Measurements from ENCODE around the gene TRMT2A. TPM values are rescaled to one million over a fixed set of nuclear protein-coding genes. Genes with fewer than 3 reads are reported as not detected.

Gene TRMT2A
- total and polyA plus RNA-seq, 2 of the 8 experiments (the other 6 are each of a cell fraction or from before 2014, with no cell fraction given), result 44.9 to 50.3 TPM

GRCh38 chr22:20087319-20088262 is 29.4 kb downstream of the TRMT2A start:
- no peak overlapping the region for H2AFZ ChIP-seq (ENCODE audit: low read length)
- H3K4me3 ChIP-seq (ENCODE audit: extremely low read depth in 1 of 4, insufficient read depth in 2 of 4, low read depth in 3 of 4, low read length in 4 of 4), result no peak overlapping the region
- no peak for FAIRE-seq
- H4K5ac ChIP-seq (ENCODE audit: insufficient read length, low read depth, low read length), result no peak overlapping the region
- H4K8ac ChIP-seq (ENCODE audit: extremely low read depth, insufficient read depth, low read length), result peak overlapping the region; percentile 58; the same call in 1 of the 2 replicates
- H3K27ac ChIP-seq (ENCODE audit: low read depth, low read length), result no peak overlapping the region
- no peak overlapping the region for H2BK15ac ChIP-seq (ENCODE audit: low read length)
- H2BK120ac ChIP-seq (replicated peaks; ENCODE audit: low read depth, low read length), result no peak overlapping the region
- H2AK5ac ChIP-seq (ENCODE audit: low read depth, low read length), result no peak overlapping the region
- no peak overlapping the region for H3K4me2 ChIP-seq (ENCODE audit: insufficient read depth in 1 of 2, low read depth in 2 of 2, low read length in 2 of 2)
- peaks cover 35 to 59% of the 10 kb centered on the region in 2 experiments for H4K20me1 ChIP-seq (replicated peaks in 1 of 2; ENCODE audit: control insufficient read depth in 1 of 2, insufficient read depth in 2 of 2, low read length in 2 of 2)
- H3K36me3 ChIP-seq (ENCODE audit: control insufficient read depth in 2 of 4, insufficient read depth in 4 of 4, low read length in 3 of 4), result peaks cover 63 to 71% (median 66%) of the 10 kb centered on the region in 4 experiments
- H2BK12ac ChIP-seq (ENCODE audit: low read depth, low read length), result no peak overlapping the region
- no peak overlapping the region for H2BK5ac ChIP-seq (ENCODE audit: low read depth, low read length)
- ChIA-PET CTCF (ENCODE audit: partially characterized antibody) (interaction anchor here (0.6 to 4.3 kb wide), 8 partner anchors 16 to 312 kb away, joined by 3 to 18 read pairs (median 4); no protein-coding TSS in a partner anchor), POLR2A (ENCODE audit: partially characterized antibody) (interaction anchor here (1.1 to 29.4 kb wide), 4 partner anchors 8 to 24 kb away, joined by 3 to 598 read pairs (median 9); partner anchors contain the start of genes DGCR8, RANBP1 and TRMT2A)
- WGBS, 2 experiments (ENCODE audit: extremely low coverage in 1 of 2, insufficient coverage in 1 of 2, insufficient read length in 1 of 2, insufficient replicate concordance in 2 of 2, low coverage in 1 of 2, low lambda C conversion rate in 2 of 2, missing lambda C conversion rate in 1 of 2), result 93% methylated on average over 14 of the region's 14 CpGs; no CpG with 5 or more reads in 1 of the 2 experiments
- no peak overlapping the region for H3K14ac ChIP-seq (ENCODE audit: insufficient read length)
- no peak overlapping the region for H4K91ac ChIP-seq (replicated peaks; ENCODE audit: insufficient read length, low read length)
- H3K79me2 ChIP-seq (ENCODE audit: control insufficient read depth in 1 of 2, insufficient read depth in 2 of 2, low read length in 2 of 2), result peaks cover 13 to 47% of the 10 kb centered on the region in 2 experiments
- H3K27me3 ChIP-seq (replicated peaks in 1 of 4; ENCODE audit: control insufficient read depth in 3 of 4, extremely low read depth in 1 of 4, insufficient read depth in 3 of 4, low read length in 3 of 4), result no peaks in the 10 kb centered on the region
- no peaks in the 10 kb centered on the region; a peak in 1 of 4 replicates for H3K9me3 ChIP-seq (ENCODE audit: insufficient read depth in 2 of 2, low read depth in 1 of 2, low read length in 1 of 2)
- DNase-seq (ENCODE audit: low read depth in 1 of 2, low spot score in 2 of 2), result no peak
- H3K79me1 ChIP-seq (ENCODE audit: low read depth, low read length), result peaks cover 28% of the 10 kb centered on the region
- H2BK20ac ChIP-seq (ENCODE audit: low read length), result no peak overlapping the region
- H3K4ac ChIP-seq (replicated peaks; ENCODE audit: insufficient read length, low read depth, low read length), result no peak overlapping the region
- peaks cover 1 to 8% (median 3%) of the 10 kb centered on the region in 4 experiments; a peak in 3 of 7 replicates for H3K4me1 ChIP-seq (replicated peaks in 1 of 4; ENCODE audit: control insufficient read depth in 3 of 4, insufficient read depth in 4 of 4, low read length in 3 of 4)
- H3K23me2 ChIP-seq (ENCODE audit: low read depth, low read length), result no peaks in the 10 kb centered on the region
- H3K18ac ChIP-seq (ENCODE audit: extremely low read depth, low read length), result no peak overlapping the region
- no peak overlapping the region for H3K56ac ChIP-seq (replicated peaks; ENCODE audit: insufficient read length, low read depth, low read length)
- H3K9ac ChIP-seq (replicated peaks in 1 of 4; ENCODE audit: extremely low read depth in 1 of 4, low read depth in 3 of 4, low read length in 3 of 4), result no peak overlapping the region; a peak in 1 of 7 replicates
- H3K23ac ChIP-seq (ENCODE audit: insufficient read length), result no peak overlapping the region
- TF ChIP-seq PHF8 (conservative IDR thresholded peaks at IDR 0.05; ENCODE audit: low read depth, low read length) (no peak), KDM4A (IDR thresholded peaks at IDR 0.05; ENCODE audit: low read depth, low read length, severe bottlenecking) (no peak), CREB1 (IDR thresholded peaks at IDR 0.05) (no peak), MAFK (IDR thresholded peaks at IDR 0.05; ENCODE audit: low read depth, low read length) (no peak), MAX (IDR thresholded peaks at IDR 0.05) (no peak), SAP30 (IDR thresholded peaks at IDR 0.05; ENCODE audit: insufficient read depth, insufficient replicate concordance, low read length) (no peak), TEAD4 (IDR thresholded peaks at IDR 0.05; ENCODE audit: low read depth, low read length) (no peak), SIX5 (IDR thresholded peaks at IDR 0.05; ENCODE audit: low read depth, low read length) (no peak), CHD2 (IDR thresholded peaks at IDR 0.05; ENCODE audit: low read length) (no peak), GABPA (IDR thresholded peaks at IDR 0.05; ENCODE audit: borderline replicate concordance, insufficient read depth, low read length) (no peak), FOSL1 (IDR thresholded peaks at IDR 0.05; ENCODE audit: insufficient read depth, low read depth, low read length) (no peak)
